HEK293 (cell line): Measurements from ENCODE around the gene TLL2.

Source experiments
- CTCF ChIA-PET: fragments of 350-600 bp; formaldehyde crosslinking; extraction: SDS; loops from one replicate; lab custom pipeline; 2021; ENCODE audit warnings: antibody characterized with exemption; lab: Yijun Ruan, JAX
- POLR2A ChIA-PET: fragments of 300-600 bp; formaldehyde crosslinking; extraction: SDS; loops from one replicate; lab custom pipeline; 2020; ENCODE audit warnings: antibody characterized with exemption, inconsistent platforms; lab: Yijun Ruan, JAX
- H3K27ac ChIP-seq: fragments of 200-500 bp; sonication (Bioruptor generic); 2 replicates; pipeline ENCODE4 v1.5.1; 2014; ENCODE audit warnings: low read depth, low read length, control low read depth, inconsistent platforms; ENCODE audit errors: extremely low read depth
- H3K36me3 ChIP-seq, 2 experiments: fragments of 200-500 bp in 1 of 2; sonication (Bioruptor generic) in 1 of 2; 1 replicate in 1 of 2; 2 replicates in 1 of 2; pipeline ENCODE4 v1.5.1; 2014 to 2017; ENCODE audit warnings: inconsistent platforms in 2 of 2, low read length in 2 of 2; ENCODE audit not compliant: control insufficient read depth in 2 of 2, insufficient read depth in 1 of 2
- H3K4me1 ChIP-seq: fragments of 200-500 bp; sonication (Bioruptor generic); 2 replicates; pipeline ENCODE4 v1.5.1; 2014; ENCODE audit warnings: mild to moderate bottlenecking, low read length, inconsistent platforms; ENCODE audit not compliant: control insufficient read depth, insufficient read depth
- H3K4me3 ChIP-seq: 2 replicates; pipeline ENCODE4 v1.5.1; 2011; ENCODE audit warnings: low read depth, mild to moderate bottlenecking, control low read depth, low read length, moderate library complexity
- H3K9me3 ChIP-seq: fragments of 200-500 bp; sonication (Bioruptor generic); 2 replicates; pipeline ENCODE4 v1.5.1; 2014; ENCODE audit warnings: low read depth, low read length, inconsistent platforms; ENCODE audit not compliant: control insufficient read depth, insufficient read depth
- CTCF ChIP-seq: fragments of 450-650 bp; formaldehyde crosslinking; IDR thresholded peaks from 2 replicates; pipeline ENCODE4 v1.5.1; 2016; ENCODE audit warnings: missing biosample characterization, missing genetic modification characterization
- REST ChIP-seq: fragments of 450-650 bp; formaldehyde crosslinking; IDR thresholded peaks from 2 replicates; pipeline ENCODE4 v1.5.1; 2016; ENCODE audit warnings: missing biosample characterization, missing genetic modification characterization
- TSHZ1 ChIP-seq: fragments of 450-650 bp; formaldehyde crosslinking; IDR thresholded peaks from 2 replicates; pipeline ENCODE4 v1.5.1; 2016; ENCODE audit warnings: missing biosample characterization, missing genetic modification characterization, borderline replicate concordance
- ZBTB1 ChIP-seq: fragments of 450-650 bp; formaldehyde crosslinking; IDR thresholded peaks from 2 replicates; pipeline ENCODE4 v1.5.1; 2016; ENCODE audit warnings: missing biosample characterization, missing genetic modification characterization
- ZFHX2 ChIP-seq: fragments of 450-650 bp; formaldehyde crosslinking; conservative IDR thresholded peaks from 2 replicates; pipeline ENCODE4 v1.5.1; 2016; ENCODE audit warnings: missing biosample characterization, missing genetic modification characterization
- ZNF133 ChIP-seq: fragments of 450-650 bp; formaldehyde crosslinking; IDR thresholded peaks from 2 replicates; pipeline ENCODE4 v1.5.1; 2016; ENCODE audit warnings: missing biosample characterization, missing genetic modification characterization
- ZNF280C ChIP-seq: fragments of 450-650 bp; formaldehyde crosslinking; IDR thresholded peaks from 2 replicates; pipeline ENCODE4 v1.5.1; 2016; ENCODE audit warnings: missing biosample characterization, missing genetic modification characterization
- ZNF621 ChIP-seq: fragments of 450-650 bp; formaldehyde crosslinking; IDR thresholded peaks from 2 replicates; pipeline ENCODE4 v1.5.1; 2017; ENCODE audit warnings: missing biosample characterization, missing genetic modification characterization
- ZNF624 ChIP-seq: fragments of 450-650 bp; formaldehyde crosslinking; IDR thresholded peaks from 2 replicates; pipeline ENCODE4 v1.5.1; 2017; ENCODE audit warnings: missing biosample characterization, missing genetic modification characterization
- ZNF629 ChIP-seq: fragments of 450-650 bp; formaldehyde crosslinking; IDR thresholded peaks from 2 replicates; pipeline ENCODE4 v1.5.1; 2017; ENCODE audit warnings: missing biosample characterization, missing genetic modification characterization
- ZSCAN4 ChIP-seq: fragments of 450-650 bp; formaldehyde crosslinking; IDR thresholded peaks from 2 replicates; pipeline ENCODE4 v1.5.1; 2017; ENCODE audit warnings: missing biosample characterization, missing genetic modification characterization

The TLL2 gene

GRCh38 chr10:96456296-96456840 is 57.4 kb downstream of the TLL2 start (continued):
- TF ChIP-seq ZNF280C (tag by site-specific recombination) (no peak), ZBTB1 (tag by site-specific recombination) (no peak), ZNF621 (tag by site-specific recombination) (no peak), ZNF624 (no peak), REST (tag by site-specific recombination) (no peak), ZNF629 (tag by site-specific recombination) (no peak)

- CTCF ChIA-PET, result interaction anchor here (0.7 to 1.7 kb wide), 2 partner anchors 13 to 37 kb away, joined by 3 to 9 read pairs; no protein-coding TSS in a partner anchor
- H3K9me3 ChIP-seq, result no peaks in the 10 kb centered on the region
- peak; percentile 81 for TF ChIP-seq ZSCAN4
- no peak for TF ChIP-seq TSHZ1 (tag by site-specific recombination)
- TF ChIP-seq ZNF133 (tag by site-specific recombination), result peak; percentile 74
- H3K4me3 ChIP-seq, result no peak overlapping the region
- no peak overlapping the region for H3K27ac ChIP-seq
- no peaks in the 10 kb centered on the region for H3K4me1 ChIP-seq
- H3K36me3 ChIP-seq, result no peaks in the 10 kb centered on the region
- POLR2A ChIA-PET, result no interaction called here
These were observed 59.7 kb downstream of the TLL2 start for GRCh38 chr10:96453856-96454583.

GRCh38 chr10:96452494-96453153 is 61.1 kb downstream of the TLL2 start:
- H3K4me1 ChIP-seq, result no peaks in the 10 kb centered on the region
- H3K36me3 ChIP-seq, result no peaks in the 10 kb centered on the region
- H3K27ac ChIP-seq, result no peak overlapping the region
- POLR2A ChIA-PET, result no interaction called here
- CTCF ChIA-PET, result interaction anchor here (0.7 to 1.6 kb wide), 2 partner anchors 78 to 1591 kb away, joined by 3 read pairs; no protein-coding TSS in a partner anchor
- TF ChIP-seq ZFHX2 (tag by site-specific recombination), result no peak
- TF ChIP-seq CTCF, result no peak
- TF ChIP-seq, all 188 proteins: peak for 0
- Histone ChIP-seq H3K9me3 (no peaks in the 10 kb centered on the region), H3K4me3 (no peak overlapping the region)
